ENCODE results near the gene IFNAR2.
A peak's percentile ranks its signal among the peaks of the same experiment; 100 is the strongest.

The IFNAR2 gene

GRCh38 chr21:33229784-33230544, at the start of gene IFNAR2:
TSS of gene IFNAR2 (plus strand) at chr21:33229938. CDS start at chr21:33241923, 11,985 bp downstream.
- no peak for FAIRE-seq

GRCh38 chr21:33185852-33186251, 43.9 kb upstream of the IFNAR2 start:
- no peak for FAIRE-seq

- no peak for FAIRE-seq
These were observed 42.5 kb upstream of the IFNAR2 start for GRCh38 chr21:33187276-33187675.

GRCh38 chr21:33189237-33189636, 40.5 kb upstream of the IFNAR2 start:
- FAIRE-seq: no peak

GRCh38 chr21:33189824-33190223, 39.9 kb upstream of the IFNAR2 start:
- no peak for FAIRE-seq

- no peak for FAIRE-seq
These were observed 32.8 kb upstream of the IFNAR2 start for GRCh38 chr21:33196941-33197374.

GRCh38 chr21:33197496-33197895, 32.2 kb upstream of the IFNAR2 start:
- no peak for FAIRE-seq

- FAIRE-seq: no peak
These were observed 31.2 kb upstream of the IFNAR2 start for GRCh38 chr21:33198346-33199099.

- no peak for FAIRE-seq
These were observed 30.7 kb upstream of the IFNAR2 start for GRCh38 chr21:33199100-33199464.

GRCh38 chr21:33199516-33200217, 30.1 kb upstream of the IFNAR2 start:
- FAIRE-seq: peak; percentile 93

- no peak for FAIRE-seq
These were observed 27.8 kb upstream of the IFNAR2 start for GRCh38 chr21:33201956-33202355.

GRCh38 chr21:33202464-33203363, 27.0 kb upstream of the IFNAR2 start:
- no peak for FAIRE-seq

- FAIRE-seq: no peak
These were observed 26.4 kb upstream of the IFNAR2 start for GRCh38 chr21:33203371-33203724.

GRCh38 chr21:33205476-33205875, 24.3 kb upstream of the IFNAR2 start:
- no peak for FAIRE-seq

GRCh38 chr21:33206771-33207281, 22.9 kb upstream of the IFNAR2 start:
- no peak for FAIRE-seq

- FAIRE-seq: no peak
These were observed 22.1 kb upstream of the IFNAR2 start for GRCh38 chr21:33207449-33208149.

- no peak for FAIRE-seq
These were observed 21.2 kb upstream of the IFNAR2 start for GRCh38 chr21:33208534-33208933.

GRCh38 chr21:33211305-33211704, 18.4 kb upstream of the IFNAR2 start:
- FAIRE-seq: no peak

- FAIRE-seq: no peak
These were observed 18.0 kb upstream of the IFNAR2 start for GRCh38 chr21:33211732-33212131.

- no peak for FAIRE-seq
These were observed 17.4 kb upstream of the IFNAR2 start for GRCh38 chr21:33212159-33212851.

GRCh38 chr21:33214056-33214455, 15.7 kb upstream of the IFNAR2 start:
- no peak for FAIRE-seq

Measured in endometrium (tissue), 2 donors.